DLD1 (cell line): Measurements from ENCODE around the gene MYO1D.

ENCODE experiments used
- in situ Hi-C: cut with HindIII; loops from 2 replicates; pipeline ENCODE4 v1.10.0; 2017; ENCODE audit warnings: low sequenced_read_pairs

MYO1D gene

DNA sequence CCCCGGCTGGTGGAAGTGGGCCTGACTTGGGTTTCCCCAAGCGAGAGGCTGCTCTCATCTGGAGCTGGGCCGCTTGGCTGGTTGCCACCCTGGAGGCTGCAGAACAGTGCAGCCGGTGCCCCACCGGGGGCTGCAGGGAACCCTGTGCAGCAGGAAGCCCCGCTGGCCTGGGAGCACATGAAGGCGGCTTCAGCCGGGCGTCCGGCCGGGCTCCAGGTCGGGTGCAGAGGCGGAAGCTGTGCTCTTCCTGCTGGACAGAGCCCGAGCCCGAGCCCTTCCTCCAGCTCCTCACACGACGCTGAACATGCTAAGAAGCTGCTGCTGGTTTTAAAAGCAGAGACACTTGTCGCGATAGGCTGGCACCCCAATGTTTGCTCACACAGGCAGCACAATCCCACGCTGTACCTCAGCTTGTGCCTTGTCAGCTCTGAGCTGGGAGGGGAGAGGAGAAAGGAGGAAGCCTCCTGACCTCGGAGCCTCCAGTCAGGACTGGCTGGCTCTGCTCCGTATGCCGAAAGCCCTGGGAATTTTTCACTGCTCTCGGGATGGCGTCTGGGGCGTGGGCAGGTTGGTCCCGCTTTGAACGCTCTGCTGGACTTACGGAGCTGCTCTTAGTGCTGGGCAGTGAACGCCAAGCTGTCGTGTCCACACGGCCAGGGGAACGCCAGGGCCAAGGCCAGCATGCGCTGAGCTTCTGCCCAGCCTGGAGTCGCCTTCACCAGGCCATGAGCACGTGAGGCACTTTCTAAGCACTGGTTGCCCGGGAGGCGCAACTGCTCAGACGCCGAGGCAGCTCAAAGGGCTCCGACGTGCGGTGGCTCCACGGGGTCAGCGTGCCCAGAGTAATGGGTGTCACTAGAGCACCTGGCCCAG lies 381.3 kb downstream of the MYO1D start:
- in situ Hi-C loops: no loop called here

DNA sequence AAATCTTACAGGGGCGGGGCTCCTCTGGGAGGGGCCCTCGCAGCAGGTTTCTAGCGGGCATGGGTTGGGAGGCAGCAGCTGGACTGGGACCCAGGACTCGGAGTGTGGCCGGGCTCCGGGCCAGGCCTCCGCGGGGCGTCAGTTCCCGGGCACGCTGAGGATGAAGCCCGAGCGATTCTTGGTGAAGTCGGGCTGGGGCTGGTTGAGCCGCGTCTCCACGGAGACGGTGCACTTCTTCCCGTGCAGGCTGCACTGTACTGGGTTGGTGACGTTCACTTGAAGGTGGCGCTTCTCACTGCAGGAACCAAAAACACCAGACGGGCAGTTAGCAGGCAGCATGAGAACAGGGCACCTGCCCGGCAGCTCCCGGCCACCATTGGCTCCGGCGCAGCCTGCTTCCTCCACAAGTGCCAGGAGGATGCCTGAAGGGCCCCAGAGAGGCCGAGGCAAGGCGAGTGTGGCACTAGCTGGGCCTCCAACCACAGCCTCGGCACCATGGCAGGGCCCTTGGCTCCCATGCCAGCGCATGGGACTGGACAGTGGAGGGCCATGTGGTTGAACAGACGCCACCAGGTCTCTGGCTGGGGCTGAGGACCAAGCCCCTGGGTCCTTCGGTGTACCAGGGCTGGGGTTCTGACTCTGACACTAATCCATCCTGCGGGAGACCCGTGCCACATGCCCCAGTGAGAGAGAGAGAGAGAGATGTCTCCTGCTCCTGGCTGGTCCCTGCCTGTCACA lies 382.1 kb downstream of the MYO1D start:
- in situ Hi-C loops: no loop called here

DNA sequence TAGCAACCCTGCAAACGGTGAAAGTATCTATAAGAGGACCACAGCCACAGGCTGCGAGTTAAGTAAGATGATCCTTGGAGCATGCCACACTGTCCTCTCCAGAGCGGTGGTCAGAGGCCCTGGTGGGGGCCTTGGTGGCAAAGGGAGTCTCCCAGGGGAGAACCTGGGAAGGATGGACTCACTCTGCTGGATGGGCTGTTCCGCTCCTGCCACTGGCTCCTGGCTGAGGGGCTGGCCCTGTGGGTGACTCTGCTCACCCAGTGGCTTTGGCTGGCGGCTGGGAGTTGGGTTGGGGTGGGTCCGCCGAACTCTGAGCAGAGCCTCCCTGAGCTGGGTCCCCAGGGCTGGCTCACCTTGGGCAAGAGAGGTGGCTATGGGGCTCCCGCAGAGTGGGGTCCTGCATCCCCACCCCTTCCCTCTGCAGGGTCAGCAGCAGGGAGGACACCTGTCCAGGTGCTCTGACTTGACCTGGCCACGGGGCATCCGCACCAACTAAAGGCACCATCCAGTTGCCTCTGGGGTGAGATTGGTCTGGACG lies 382.9 kb downstream of the MYO1D start:
- in situ Hi-C loops: no loop called here

DNA sequence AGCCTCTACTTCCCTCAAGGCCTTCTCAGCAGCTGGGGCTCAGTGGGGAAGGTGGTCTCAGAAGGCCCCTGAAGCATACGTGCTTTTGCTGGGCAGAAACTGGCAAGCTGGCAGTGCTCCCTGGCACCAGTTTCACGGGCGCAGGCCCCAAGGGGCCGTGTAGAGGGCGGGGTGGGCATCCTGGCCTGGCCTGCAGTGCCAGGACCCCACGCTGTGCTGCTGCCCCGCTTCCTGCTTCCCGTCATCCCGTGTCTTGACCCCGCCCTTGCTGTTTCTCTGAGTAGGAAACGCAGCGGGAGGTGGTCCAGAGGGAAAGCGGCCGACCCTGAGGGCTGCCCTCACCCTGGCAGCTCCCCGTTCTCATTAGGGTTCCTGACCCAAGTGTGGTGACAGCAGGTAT lies 383.4 kb downstream of the MYO1D start:
- in situ Hi-C loops: no loop called here

DNA sequence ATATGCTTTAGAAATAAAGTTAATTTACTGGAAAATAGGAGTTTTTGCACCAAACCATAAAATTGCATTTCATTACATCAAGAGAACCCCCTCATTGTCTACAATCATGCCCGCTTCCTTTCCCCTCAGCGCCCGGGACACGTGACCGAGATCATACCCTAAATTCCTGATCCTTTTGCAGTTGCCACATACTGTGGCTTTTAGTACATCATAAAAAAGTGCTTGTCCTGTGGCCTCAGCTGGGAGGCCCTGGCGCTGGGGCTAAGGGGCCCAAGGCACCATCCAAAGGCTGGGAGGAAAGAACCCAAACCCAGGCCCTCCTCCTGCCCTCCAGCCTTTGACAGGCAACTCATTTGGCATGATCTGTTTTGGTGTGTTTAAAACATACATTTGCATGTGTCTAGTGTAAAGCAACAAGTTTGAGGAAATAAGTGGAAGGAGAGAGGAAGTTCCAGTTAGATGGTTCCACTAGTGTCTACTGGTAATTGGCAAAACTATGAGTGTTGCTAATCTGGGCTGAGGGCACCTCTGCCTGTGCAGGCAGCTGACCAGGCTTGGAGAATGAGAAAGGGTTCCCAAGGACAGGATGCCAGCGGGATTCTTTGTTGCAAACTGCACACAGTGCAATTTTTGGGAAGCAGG lies 384.2 kb downstream of the MYO1D start:
- in situ Hi-C loops: no loop called here

DNA sequence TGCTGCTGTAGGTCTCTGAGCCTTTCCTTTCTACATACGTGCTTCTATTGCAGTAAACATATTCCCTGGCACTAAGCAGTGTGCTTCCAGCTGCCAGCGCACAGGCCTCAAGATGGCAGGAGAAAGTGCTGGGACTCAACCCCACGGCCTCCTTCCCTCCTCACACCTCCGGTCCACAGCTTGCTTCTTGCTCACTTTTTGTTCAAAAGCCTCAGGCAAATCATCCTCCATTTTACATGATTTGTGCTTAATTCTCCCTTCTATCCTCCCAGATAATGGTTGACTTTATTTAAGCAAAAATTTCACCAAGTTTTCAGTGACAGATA lies 384.7 kb downstream of the MYO1D start:
- in situ Hi-C loops: no loop called here

DNA sequence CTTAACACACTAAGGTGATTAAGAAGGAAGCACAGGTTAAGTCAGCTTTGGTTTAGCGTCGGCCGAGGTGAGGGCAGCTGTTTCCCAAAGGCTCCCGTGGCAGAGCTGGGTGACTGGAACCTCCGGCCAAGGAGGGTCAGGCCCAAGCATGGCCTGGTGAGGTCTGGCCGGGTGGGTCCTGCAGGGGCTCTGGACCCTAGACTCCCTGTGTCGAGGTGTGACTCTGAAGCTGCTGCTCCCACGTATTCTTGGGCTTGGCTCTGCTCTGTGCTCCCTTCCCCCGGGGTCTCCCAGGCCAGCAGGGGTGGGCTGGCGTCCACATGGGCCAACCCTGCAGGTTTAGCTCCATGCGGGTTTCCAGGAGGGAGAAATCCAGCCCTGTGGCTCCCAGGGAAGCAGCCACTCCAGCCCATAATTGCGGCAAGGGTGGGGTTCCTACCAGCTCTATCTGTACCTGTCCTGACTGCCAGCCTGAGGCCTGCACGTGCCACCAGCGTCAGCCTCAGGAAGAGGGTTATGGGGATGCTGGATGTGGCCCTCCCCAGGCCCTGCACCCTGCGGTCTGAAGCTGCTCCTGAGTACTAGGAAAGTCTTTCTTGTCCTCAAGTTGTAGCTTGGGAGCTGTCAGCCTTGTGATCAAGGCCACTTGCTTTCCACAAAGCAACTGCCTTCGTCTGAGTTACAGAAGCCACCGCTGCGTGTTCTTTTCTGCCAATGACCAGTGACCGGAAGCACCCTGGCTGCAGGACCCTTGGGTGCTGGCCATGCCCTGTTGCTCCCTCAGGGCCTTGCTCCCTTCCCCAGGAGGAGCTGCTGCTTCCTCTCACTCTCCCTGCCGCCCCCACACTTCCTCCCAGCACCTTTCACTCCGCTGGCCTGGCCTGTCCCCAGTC lies 385.3 kb downstream of the MYO1D start:
- in situ Hi-C loops: no loop called here

DNA sequence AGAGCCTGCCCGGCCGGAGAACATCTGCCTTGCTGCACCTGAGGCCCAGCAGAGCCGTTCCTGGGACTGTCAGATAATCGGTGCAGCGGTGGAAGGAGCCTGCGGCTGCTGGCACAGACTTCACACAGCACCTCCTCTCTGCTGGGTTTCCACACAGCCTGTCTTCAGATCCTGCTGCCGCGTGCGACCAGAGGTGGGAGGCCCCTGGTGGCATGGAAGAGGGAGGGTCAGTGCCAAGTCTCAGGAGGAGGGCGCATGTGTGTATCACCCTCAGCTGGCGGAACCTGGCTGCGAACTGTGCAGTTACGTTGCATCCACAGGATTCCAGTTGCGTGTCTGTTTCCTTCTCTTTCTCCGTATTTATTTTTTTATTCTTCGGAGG lies 386.8 kb downstream of the MYO1D start:
- in situ Hi-C loops: no loop called here

DNA sequence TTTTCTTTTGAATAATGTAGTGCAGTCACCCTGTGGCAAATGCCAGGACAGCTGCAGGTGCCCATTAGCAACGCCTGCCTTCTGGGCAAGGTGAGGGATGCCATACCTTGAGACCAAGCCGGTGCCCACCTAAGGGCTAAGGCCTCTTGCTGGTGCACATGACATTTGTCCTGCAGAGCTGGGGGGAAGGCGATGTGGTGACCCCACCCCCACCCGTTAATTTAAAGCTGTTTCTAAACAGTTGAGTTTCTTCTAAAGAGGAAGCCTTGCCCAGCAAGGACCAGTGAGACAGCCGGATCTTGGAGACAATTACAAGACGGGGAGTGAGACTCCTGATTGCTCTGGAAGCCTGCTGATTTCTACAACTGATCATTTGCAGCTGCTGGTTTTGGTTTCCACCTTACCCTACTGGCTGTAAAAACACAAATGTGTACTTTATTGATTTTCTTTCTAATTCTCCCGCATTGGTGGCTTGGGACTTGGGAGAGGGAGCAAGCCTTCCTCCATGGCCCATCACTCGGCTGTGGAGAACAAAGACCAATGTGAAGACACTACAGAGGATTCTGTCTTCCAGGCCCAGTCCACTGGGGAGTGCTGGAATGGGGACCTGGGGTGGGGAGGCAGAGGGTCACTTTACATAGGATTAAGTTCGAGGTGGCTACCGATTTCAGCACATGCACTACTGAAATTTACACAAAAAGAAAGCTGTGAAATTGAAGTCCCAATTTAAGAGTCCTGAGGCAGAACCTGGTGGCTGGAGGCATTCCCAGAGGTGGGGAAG lies 387.4 kb downstream of the MYO1D start:
- in situ Hi-C loops: no loop called here

DNA sequence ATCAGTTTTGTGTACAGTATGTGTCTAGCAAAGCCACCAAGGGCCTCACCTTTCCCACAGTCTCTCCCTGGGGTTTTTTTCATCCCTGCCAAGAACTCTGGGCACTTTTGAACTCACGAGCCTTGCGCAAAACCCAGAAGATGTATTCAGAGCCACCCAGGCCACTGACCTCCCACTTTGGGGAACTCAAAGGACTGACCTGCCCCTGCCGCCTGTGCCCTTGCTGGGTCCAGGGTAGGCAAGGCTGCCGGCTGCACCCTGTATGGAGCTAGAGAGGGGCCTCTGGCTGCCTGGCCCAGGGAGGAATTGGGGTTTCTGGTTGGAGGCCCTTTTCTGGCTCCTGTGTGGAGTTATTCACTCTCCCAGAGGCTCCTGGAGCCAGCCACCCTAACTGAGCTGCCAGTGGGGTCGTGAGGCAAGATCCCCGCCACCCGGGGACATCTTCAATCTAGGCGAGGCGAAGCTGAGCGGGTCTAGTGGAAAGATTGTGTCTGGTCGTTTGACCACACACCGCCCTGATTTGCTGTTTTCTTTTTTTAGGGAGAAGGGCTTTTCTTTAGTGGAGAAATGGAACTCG lies 388.2 kb downstream of the MYO1D start:
- in situ Hi-C loops: no loop called here

DNA sequence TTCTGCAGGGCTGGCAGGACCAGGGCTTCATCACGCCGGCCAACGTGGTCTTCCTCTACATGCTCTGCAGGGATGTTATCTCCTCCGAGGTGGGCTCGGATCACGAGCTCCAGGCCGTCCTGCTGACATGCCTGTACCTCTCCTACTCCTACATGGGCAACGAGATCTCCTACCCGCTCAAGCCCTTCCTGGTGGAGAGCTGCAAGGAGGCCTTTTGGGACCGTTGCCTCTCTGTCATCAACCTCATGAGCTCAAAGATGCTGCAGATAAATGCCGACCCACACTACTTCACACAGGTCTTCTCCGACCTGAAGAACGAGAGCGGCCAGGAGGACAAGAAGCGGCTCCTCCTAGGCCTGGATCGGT lies 388.8 kb downstream of the MYO1D start:
- in situ Hi-C loops: no loop called here

DNA sequence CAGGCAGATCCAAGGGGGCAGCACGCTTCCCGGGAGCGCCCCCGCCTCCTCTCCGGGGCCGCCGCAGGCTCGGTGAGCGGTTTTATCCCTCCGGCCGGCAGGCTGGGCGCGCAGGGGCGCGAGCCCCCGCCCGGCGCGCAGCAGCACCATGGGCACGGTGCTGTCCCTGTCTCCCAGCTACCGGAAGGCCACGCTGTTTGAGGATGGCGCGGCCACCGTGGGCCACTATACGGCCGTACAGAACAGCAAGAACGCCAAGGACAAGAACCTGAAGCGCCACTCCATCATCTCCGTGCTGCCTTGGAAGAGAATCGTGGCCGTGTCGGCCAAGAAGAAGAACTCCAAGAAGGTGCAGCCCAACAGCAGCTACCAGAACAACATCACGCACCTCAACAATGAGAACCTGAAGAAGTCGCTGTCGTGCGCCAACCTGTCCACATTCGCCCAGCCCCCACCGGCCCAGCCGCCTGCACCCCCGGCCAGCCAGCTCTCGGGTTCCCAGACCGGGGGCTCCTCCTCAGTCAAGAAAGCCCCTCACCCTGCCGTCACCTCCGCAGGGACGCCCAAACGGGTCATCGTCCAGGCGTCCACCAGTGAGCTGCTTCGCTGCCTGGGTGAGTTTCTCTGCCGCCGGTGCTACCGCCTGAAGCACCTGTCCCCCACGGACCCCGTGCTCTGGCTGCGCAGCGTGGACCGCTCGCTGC lies 389.3 kb downstream of the MYO1D start:
- in situ Hi-C loops: no loop called here

DNA sequence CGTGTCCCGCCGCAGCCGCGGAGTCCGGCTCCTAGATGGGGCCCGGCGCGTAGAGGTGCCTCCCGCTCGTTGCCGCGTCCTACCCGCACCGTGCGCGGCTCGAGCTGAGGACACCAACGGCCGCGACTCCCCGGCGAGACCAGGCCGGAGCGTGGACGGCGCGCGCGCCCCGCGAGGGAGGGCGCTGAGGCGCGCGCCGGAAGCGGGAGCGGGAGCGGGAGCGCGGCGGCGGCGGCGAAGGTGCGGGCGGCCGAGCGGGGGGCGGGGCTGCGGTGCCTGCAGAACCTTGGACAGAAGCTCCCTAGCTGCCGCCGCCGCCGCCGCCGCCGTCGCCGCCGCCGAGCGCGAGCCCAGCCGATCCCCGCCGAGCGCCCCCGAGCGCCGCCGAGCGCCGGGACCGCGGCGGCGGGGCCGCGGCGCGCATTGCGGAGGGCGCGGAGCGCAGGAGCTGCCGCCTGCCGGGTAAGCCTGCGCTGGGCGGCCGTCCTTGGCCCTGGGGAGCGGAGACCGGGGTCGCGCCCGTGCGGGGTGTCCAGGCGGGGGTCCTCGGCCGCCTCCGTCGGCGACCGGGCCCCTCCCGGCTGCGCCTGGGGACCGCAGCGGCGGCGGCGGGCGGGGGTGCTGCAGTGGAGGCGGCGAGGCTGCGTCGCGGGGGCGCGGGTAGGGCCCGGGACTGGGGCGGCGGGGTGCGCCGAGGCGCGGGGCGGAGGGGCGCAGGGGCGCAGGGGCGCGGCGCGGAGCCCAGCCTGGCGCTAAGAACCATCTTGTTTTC lies 390.0 kb downstream of the MYO1D start, which contains the start of gene CDK5R1:
TSS of gene CDK5R1 (plus strand) at position 293 of the 772 bp plus-strand sequence. CDS start 628 bp downstream, outside the sequence.
- in situ Hi-C loops: no loop called here

DNA sequence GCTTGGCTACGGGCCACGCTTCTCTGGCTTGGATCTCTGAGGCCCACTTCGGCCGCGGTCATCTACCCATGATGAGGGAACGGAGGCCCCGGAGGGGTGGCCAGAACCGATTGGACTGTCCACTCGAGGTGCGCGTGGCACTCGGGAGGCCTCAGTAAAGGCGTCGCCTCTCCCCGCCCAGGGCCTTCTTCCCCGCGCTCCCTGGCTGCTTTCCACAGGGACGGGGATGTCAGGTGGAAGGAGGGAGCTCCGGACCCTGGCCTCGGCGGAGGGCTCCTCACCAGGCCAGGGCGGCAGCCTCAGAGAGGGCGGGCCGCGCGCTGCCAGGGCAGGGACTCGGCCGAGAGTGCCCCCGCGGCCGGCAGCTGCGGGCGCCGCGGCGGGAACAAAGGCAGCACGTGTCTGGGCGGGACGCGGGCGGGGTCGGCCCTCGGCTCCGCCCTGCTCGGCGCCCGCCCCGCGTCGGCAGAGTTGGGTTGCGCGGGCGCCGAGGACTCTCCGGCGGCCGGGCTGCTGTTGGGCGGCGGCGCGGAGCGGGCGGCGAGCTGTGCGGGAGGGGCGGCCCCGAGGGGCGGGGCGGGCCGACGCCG lies 390.7 kb downstream of the MYO1D start:
- in situ Hi-C loops: no loop called here

DNA sequence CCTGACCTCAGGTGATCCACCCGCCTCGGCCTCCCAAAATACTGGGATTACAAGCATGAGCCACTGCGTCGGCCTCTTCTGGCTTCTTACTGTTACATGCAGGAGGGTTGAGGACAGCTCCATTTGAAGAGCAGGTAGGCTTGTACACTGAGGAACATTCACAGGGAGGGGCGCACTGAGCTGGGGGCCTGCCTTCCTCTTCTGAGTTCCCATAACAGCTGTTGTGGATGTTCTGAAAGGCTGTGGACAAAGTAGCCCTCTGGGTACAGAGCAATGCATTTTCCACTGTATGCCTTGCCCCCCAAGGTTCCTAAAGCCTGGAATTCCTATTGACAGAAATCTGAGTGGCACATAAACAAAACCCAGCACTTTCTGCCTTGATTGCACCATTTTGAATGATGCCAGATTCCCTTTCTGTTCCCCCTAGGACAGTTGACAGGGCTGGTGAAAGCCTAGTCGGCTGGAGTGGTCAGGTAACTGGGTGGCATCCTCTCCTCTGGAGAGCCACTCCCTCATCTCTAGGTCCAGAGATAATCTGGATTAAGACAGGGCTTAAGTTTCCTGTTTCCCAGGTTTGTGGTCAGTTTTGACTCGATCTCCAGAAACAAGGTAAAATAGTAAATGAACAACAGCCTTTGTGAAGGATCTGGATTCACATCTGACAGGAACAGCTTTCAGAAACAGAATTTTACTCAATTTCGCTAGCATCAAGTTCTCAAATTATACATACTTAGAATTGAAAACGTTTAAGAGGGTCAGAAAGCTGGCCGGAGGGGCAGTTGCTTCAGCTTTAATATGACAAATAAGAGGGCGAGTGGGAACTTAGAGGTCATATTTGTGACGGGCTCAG lies 391.4 kb downstream of the MYO1D start:
- in situ Hi-C loops: no loop called here

DNA sequence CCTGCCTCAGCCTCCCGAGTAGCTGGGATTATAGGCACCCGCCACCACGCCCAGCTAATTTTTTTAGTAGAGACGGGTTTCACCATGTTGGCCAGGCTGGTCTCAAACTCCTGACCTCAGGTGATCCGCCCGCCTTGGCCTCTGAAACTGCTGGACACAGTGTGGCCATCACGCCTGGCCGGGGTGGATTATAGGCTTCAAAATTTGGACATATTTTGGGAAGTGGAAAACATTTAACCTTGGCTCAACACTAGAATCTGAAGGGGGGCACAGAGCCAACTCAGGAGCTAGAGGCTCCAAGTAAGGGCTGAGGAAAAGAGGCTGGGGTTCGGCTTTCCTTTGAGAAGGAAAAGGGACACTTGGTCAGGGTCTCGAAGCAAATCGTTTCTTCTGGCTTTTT lies 392.3 kb downstream of the MYO1D start:
- in situ Hi-C loops: no loop called here

DNA sequence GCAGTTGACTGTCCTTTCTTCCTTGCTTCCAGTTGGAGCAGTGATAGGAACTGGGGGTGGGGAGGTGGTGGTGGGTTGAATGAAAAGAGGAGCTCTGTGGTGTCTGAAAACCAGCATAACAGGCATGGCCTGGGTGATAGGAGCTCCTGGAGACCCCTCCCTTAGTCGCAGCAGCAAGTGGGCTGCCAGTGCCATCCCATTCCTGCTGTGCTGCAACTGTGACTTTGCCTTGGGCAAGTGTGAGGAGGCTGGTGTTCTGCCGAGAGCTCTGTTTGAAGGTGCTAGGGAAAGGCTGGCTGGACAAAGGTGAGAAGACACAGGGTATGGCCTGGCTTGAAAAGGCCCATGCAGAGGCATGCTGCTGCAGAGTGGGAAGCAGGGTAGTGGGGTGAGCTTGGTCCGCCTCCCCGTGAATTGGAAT lies 392.9 kb downstream of the MYO1D start:
- in situ Hi-C loops: no loop called here
